Bronchial epithelial cell (primary cell): ENCODE measurements around the gene PPP1R16B. TPM values are rescaled to one million over a fixed set of nuclear protein-coding genes. Genes with fewer than 3 reads are reported as not detected.

Experiments
- DNase-seq: peaks from one replicate; pipeline ENCODE4 v3.0.0-alpha.2; 2010; ENCODE audit warnings: low read depth
- FAIRE-seq: peaks from 2 replicates; lab custom pipeline; 2011; peaks lifted over from hg19 to GRCh38; lab: Jason Lieb, UNC
- H3K27me3 ChIP-seq: 2 replicates; pipeline ENCODE4 v1.5.1; 2011; ENCODE audit warnings: low read length; ENCODE audit not compliant: control insufficient read depth, insufficient read depth
- H3K36me3 ChIP-seq: 2 replicates; pipeline ENCODE4 v1.5.1; 2011; ENCODE audit warnings: low read length; ENCODE audit not compliant: control insufficient read depth, insufficient read depth
- H3K4me3 ChIP-seq: 2 replicates; pipeline ENCODE4 v1.5.1; 2011; ENCODE audit warnings: mild to moderate bottlenecking, low read depth, low read length, control low read depth
- CTCF ChIP-seq: IDR thresholded peaks from 2 replicates; pipeline ENCODE4 v1.5.1; 2011; ENCODE audit warnings: mild to moderate bottlenecking, moderate library complexity, low read length, control low read depth, inconsistent platforms; ENCODE audit not compliant: insufficient read depth, severe bottlenecking
- total RNA-seq: library from RNA; depleted of rRNA; stranded (reverse); fragments of >200 nt; gene quantifications from 2 replicates; pipeline ENCODE4 v1.2.1, GENCODE V29; 2014

PPP1R16B gene
- total RNA-seq, 1 donor from 2014 or later = 0.26 TPM

GRCh38 chr20:38843346-38843745, 37.8 kb downstream of the PPP1R16B start:
- Histone ChIP-seq H3K4me3 (no peak overlapping the region), H3K27me3 (peaks cover 2% of the 10 kb centered on the region), H3K36me3 (no peaks in the 10 kb centered on the region)
- DNase-seq (no peak), FAIRE-seq (no peak)
- no peak for TF ChIP-seq CTCF

GRCh38 chr20:38844963-38845362, 39.5 kb downstream of the PPP1R16B start:
- H3K4me3 ChIP-seq = no peak overlapping the region
- peaks cover 2% of the 10 kb centered on the region for H3K27me3 ChIP-seq
- no peak for FAIRE-seq
- no peaks in the 10 kb centered on the region for H3K36me3 ChIP-seq
- no peak for DNase-seq
- TF ChIP-seq CTCF = no peak

- Histone ChIP-seq H3K4me3 (no peak overlapping the region), H3K36me3 (no peaks in the 10 kb centered on the region), H3K27me3 (peaks cover 2% of the 10 kb centered on the region)
- DNase-seq = no peak
- no peak for FAIRE-seq
- TF ChIP-seq CTCF = no peak
Observed at GRCh38 chr20:38847840-38848239, 42.3 kb downstream of the PPP1R16B start.

- H3K36me3 ChIP-seq = no peaks in the 10 kb centered on the region
- FAIRE-seq (no peak), DNase-seq (no peak)
- H3K4me3 ChIP-seq = no peak overlapping the region
- no peaks in the 10 kb centered on the region for H3K27me3 ChIP-seq
- TF ChIP-seq CTCF = no peak
Observed at GRCh38 chr20:38853759-38854158, 48.3 kb downstream of the PPP1R16B start.

GRCh38 chr20:38854654-38855066, 49.2 kb downstream of the PPP1R16B start:
- FAIRE-seq = no peak
- TF ChIP-seq CTCF = no peak
- H3K36me3 ChIP-seq = no peaks in the 10 kb centered on the region
- no peak overlapping the region for H3K4me3 ChIP-seq
- no peak for DNase-seq
- H3K27me3 ChIP-seq = no peaks in the 10 kb centered on the region

GRCh38 chr20:38855356-38855755, 49.9 kb downstream of the PPP1R16B start:
- H3K4me3 ChIP-seq = no peak overlapping the region
- no peak for FAIRE-seq
- TF ChIP-seq CTCF = no peak
- no peaks in the 10 kb centered on the region for H3K27me3 ChIP-seq
- no peaks in the 10 kb centered on the region for H3K36me3 ChIP-seq
- no peak for DNase-seq
